Erythroblast (primary cell): ENCODE measurements around the gene CXXC4.

Experiments
- DNase-seq, 2 experiments: peaks; one replicate each; lab custom pipeline; 2025; lab: John Stamatoyannopoulos, UW
- GATA1 ChIP-seq: IDR thresholded peaks from 2 replicates; pipeline ENCODE4 v1.6.1; 2011; ENCODE audit warnings: low read depth, mild to moderate bottlenecking, control low read depth, low read length, moderate library complexity
- POLR2A ChIP-seq: IDR thresholded peaks from 2 replicates; pipeline ENCODE4 v1.6.1; 2011; ENCODE audit warnings: mild to moderate bottlenecking, low read length

The CXXC4 gene

DNA sequence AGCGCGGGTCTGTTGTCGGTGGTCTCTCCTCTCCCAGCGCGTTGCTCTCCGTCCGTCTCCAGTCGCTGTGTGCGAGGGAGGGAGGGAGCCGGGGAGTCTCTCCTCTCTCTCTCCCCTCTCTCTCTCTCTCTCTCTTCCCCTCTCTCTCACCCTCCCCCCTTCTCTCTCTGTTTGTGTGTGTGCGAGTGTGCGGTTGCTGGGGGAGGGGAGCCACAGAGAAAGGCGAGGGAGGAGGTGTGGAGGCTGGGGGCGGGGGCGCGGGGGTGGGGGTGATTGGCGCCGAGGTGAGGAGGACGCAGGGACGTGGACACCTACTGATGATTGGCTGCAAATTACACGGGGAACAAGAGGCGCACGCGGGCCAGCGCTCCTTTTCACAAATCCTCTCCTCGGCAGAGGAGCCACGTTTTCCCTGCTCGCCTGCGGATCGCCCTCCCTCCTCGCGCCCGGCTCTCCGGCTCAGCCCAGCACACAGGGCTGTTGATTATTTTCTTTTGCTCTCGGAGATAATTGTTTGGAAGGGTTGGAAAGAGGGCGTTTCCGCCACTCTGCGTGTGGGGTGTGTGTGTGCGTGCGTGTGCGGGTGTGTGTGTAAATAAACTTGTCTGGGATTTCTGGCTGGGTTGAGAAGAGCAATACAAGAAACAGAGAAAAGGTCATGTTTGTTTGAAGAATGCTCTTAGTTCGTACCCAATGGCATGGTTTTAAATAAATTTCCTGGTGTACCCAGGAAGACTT is at the start of gene CXXC4:
Gene CXXC4 (minus strand): TSS at position 73 of the 738 bp plus-strand sequence. CDS start 3,092 bp downstream, outside the sequence.
- no peak for TF ChIP-seq POLR2A
- no peak for TF ChIP-seq GATA1
- no peak for DNase-seq

DNA sequence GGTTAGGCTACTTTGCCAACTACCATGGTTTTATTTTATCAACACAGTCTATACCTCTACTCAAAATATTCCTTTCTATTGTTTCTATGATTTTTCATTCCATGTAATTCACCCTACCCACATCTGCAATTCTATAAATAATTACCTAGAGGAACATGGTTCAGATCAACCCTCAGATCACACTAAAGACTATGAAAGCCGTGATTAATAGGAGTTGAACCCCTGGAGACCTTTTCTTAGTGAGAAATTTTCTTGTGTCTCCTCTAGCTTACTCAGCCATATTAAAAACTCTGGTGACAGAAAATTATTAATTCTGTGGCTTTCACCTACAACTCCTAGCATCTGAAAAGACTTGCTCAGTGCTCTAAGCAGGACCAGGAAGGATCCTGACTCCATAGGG is 38.5 kb upstream of the CXXC4 start:
- TF ChIP-seq GATA1 (no peak), POLR2A (no peak)
- DNase-seq = no peak

DNA sequence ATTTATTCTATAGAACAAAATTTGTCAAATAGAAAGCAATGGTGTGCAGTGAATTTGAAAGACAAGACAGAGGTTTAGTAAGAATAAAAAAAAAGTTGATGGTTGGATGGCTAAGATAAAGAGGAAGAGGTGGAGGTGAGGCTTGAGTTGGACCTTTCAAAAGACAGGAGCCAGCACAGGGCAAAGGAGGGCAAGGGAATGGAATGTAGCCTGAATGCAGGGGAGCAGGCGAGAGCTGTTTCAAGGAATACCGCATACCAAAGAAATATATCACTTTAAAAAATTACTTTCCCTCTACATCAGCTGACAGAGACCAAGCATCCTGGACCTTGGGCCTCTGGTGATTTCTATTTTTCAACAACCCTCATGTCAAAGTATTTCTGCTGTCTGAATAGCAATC is 38.0 kb upstream of the CXXC4 start:
- TF ChIP-seq GATA1 = no peak
- no peak for TF ChIP-seq POLR2A
- DNase-seq = no peak

DNA sequence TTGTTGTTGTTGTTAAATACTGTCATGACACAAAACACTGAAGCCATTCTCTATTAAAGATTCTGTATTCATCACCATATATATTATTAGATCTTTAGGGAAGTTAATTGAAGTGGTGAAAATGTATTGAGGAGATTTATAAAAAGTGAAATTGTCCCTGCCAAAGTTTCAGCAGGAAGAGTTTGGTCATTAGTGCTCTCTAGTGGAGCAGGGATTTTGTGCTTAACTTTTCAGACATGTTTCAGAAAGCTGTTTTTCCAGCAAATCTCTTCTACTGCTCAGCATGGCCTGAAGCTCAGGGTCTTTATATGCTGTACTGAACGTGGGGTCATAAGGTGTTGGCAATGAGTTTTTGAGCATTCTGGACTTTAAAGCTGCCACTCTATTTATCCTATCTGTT is 36.7 kb upstream of the CXXC4 start:
- DNase-seq = no peak
- TF ChIP-seq GATA1 = no peak
- TF ChIP-seq POLR2A = no peak

DNA sequence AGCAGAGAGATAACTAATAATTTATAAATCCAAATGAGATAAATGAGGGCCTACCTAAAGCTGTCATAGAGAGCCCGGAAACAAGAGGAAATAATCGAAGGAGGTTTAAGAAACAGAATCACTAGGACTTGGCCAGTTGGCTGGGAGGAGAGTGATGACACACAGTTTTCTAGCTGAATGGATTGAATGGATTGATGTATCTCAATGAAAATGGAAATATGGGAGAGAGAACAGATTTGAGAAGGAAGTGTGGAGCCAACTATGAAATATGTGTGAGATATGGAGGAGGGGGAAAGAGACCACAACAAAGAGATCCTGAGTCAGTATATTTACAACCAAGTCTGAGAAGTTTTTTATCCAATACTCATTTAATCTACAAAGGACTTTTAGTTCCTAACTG is 35.7 kb upstream of the CXXC4 start:
- no peak for TF ChIP-seq GATA1
- TF ChIP-seq POLR2A = no peak
- DNase-seq = no peak

DNA sequence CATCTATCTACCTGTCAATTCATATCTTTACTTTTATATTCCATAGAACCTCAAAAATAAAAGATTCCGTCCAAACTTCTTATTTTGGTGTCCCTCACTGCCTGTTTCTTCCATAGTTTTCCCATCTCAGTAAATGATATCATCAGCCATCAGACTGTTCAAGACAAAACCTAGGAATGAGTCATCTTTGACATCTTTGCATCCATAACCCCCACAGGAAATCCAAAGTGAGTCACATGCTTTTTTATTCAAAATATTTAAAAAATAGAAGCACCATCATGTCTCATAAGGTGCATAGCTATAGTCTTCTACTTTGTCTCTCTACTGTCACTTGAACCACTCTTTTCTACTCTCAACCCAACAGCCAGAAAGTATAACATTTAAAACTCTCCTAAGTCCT is 29.9 kb upstream of the CXXC4 start:
- no peak for DNase-seq
- TF ChIP-seq POLR2A (no peak), GATA1 (no peak)

DNA sequence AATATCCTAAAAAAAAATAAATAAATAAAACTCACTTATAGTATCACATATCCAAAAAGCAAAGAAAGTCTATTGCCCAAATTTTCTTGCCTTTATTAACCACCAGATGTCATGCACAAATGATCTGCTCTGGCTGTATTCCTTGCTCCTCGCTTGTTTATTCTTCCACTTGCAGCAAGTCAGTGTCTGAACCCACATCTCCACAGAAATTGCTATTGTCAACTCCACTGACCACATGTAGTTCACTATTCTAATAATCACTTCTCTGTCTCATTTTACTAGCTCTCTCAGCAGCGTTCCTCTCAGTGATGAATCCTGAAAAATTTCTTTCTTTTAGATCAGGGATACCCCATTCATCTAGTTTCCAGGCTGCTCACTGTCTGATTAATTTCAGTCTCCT is 29.3 kb upstream of the CXXC4 start:
- no peak for DNase-seq

DNA sequence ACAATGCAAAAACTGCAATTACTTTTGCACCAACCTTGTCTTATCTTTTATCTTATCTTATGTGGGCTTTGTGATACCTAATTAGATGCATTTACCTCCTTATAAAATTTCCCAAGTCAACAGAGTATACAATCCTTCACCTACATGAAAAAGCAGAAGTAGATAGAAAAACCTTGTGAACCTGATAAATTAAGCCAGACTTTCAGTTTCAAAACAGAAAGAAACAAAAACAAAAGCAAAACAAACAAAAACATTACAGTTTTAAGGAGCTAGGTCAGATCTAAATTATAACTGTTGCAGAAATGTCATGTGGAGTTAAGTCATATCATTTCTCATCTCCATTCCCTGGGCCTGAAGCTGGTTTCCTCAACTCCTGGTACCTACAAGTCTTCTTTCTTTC is 24.9 kb upstream of the CXXC4 start:
- no peak for TF ChIP-seq GATA1
- TF ChIP-seq POLR2A = no peak
- DNase-seq = no peak

More for the DNA sequence above, 29.3 kb upstream of the CXXC4 start:
- TF ChIP-seq GATA1 (no peak), POLR2A (no peak)

DNA sequence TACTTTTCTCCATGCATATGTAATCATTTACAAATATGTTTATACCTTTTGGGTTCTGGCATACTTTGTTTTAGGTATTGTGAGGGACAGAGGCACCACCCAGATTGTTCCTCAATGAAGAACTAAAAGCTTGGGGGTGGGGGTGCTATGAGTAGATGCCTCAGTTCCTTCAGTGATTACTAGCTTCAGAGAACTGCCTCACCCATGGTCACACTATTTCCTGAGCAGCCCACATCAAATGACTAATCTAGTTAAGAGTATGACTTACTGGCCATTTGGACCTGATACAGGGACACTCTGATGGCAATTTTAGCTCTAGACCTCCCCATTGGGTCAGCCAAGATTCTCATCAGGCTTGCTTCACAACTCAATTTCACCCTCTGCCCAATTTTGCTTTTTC is 22.2 kb upstream of the CXXC4 start:
- DNase-seq = no peak
- TF ChIP-seq POLR2A (no peak), GATA1 (no peak)

DNA sequence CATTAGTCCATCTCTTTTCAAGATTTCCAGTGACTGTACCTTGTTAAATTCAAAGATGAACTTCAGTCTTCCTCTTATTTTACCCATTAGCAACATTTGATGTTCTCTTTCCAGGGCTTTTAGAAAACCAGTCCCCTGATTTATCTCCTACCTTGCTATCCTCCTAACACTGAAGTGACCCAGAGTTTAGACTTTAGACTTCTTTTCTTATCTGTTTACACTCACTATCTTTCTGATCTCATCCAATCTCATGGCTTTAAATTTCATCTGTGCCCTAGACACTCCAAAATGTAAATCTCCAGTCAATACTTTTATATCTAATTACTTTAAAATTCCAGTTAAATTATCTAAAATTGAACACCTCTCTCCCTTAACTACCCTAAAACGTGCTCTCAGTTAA is 13.5 kb upstream of the CXXC4 start:
- DNase-seq = no peak
- TF ChIP-seq POLR2A = no peak
- no peak for TF ChIP-seq GATA1

DNA sequence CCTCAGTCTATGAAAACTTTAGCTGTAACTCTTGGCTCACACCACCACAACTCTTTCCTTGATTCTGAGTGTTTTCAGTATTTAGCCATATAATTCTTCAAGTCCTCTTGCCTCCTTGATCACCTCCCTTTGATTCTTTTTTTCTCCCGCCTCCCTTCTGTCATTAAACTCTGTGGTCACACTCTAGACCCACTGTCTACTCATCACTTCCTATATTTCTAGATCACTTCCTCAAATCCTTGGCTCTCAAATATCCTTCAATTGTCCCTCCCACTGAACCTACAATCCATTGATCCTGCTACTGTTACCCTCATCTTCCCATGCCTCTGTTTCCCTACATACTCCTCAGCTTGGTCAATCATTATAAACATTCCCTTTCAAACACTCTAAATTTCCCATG is 12.4 kb upstream of the CXXC4 start:
- TF ChIP-seq GATA1 (no peak), POLR2A (no peak)
- DNase-seq = no peak

DNA sequence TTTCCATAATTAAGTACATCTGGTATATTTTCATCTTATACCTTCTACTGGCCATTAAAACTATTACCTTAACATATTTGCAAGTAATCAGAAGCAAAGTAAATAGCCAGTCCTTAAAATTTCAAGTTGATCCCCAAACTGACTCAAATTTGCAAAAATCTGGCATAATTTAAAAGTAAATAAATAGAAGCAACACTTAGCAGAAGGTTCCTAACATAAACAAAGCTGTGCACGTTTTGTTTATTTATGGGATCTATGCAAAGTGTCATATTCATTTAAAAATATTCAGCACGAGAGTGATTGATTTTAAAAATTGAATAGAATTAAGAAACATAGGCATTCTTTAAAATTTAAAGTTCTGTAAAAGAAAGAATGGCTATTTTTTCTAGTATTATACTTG is 9.8 kb upstream of the CXXC4 start:
- no peak for DNase-seq
- TF ChIP-seq POLR2A (no peak), GATA1 (no peak)

DNA sequence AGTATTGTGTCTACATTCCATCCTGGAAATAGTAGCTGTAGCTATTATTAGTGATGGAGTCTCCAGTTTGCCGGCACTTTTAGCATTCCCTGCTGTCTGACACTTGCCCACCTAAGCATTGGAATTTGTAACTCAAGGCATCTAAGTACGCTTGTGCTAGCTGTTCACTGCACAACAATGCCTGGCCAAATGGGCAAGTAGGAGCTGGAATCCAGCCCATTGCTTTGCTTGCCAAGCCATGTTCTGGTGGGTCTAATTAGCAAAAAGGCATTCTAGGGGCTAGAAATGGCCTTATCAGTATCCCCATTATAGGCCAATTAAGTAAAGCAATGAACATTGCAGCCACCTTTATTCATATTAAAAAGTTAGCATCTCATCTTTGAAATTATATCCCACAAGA is 7.8 kb upstream of the CXXC4 start:
- TF ChIP-seq POLR2A (no peak), GATA1 (no peak)

DNA sequence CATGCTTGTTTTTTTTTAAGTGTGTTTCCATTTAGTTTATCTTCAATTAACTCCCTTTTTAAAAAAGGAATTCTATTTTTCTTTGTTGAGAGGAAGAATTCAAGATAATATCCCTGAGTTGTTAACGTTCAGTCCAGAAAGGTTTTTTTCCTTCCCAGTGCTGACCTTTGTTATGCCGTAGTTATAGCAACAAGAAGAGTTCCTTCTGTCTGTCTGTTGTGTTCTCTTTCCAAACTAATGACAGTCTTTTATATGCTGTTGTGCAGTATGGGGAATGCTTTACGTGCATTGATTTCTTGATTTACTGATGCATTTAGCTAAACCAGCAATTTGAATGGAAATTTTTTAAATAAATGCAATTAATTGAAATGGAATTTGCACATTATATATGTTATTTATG is 6.6 kb upstream of the CXXC4 start:
- no peak for DNase-seq
- TF ChIP-seq POLR2A = no peak
- no peak for TF ChIP-seq GATA1

More for the DNA sequence above, 7.8 kb upstream of the CXXC4 start:
- no peak for DNase-seq

DNA sequence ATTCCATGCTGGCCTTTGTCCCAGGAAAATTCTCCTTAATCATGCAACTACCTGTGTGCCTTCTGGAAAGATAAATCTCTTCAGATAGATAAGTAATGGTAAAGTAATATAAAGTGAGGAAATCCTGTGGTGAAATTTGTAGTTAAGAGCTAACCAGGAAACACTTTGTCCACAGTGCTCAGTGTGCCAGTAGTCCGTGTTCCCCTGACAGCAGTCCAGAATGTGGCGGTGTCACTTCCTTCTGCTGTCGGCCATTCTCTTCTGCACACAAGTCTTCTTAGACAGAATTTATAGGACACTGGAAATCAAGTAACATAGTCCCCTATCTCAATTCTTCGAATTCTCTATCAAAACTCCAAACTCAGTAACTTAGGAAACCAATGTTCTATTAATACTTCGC is 5.7 kb upstream of the CXXC4 start:
- no peak for TF ChIP-seq POLR2A
- no peak for TF ChIP-seq GATA1
- DNase-seq = no peak

DNA sequence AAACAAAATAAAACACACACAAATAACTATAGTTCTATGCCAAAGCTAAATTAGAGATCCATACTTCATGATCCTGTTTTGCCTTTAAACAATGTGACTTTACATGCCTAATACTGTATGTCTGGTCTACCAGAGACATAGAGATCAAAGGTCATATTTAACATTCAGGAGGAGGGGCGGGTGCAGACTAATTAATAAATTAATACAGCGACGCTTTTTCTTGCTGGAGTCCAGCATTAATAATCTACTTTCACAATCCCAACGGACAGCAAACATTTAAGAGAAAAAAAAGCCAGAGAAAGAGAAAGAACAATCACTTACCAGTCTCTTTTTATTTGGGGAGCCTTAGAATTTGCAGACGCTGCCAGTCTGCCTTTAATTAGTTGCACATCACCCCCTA is 509 bp downstream of the CXXC4 start:
- TF ChIP-seq GATA1 = no peak
- no peak for TF ChIP-seq POLR2A
- no peak for DNase-seq
